H1 (cell line): ENCODE results near the gene PLXNA3. TPM values are rescaled to one million over a fixed set of nuclear protein-coding genes. Genes with fewer than 3 reads are reported as not detected.

Experiments
- CTCF ChIA-PET: fragments of 300-600 bp; sonication (Branson Sonifier 250); formaldehyde crosslinking; loops from one replicate; lab custom pipeline; 2021; ENCODE audit not compliant: partially characterized antibody; lab: Charles Lee
- POLR2A ChIA-PET: fragments of 300-600 bp; sonication (Branson Sonifier 250); formaldehyde crosslinking; loops from one replicate; lab custom pipeline; 2021; ENCODE audit warnings: inconsistent platforms; ENCODE audit not compliant: partially characterized antibody; lab: Charles Lee
- DNase-seq, 2 experiments: peaks; one replicate each; pipeline versions ENCODE4 v3.0.0 to v3.0.0-alpha.2; 2010 to 2022; ENCODE audit warnings: low spot score in 2 of 2, low read depth in 1 of 2, mixed read lengths in 1 of 2
- FAIRE-seq: peaks from 2 replicates; lab custom pipeline; 2011; peaks lifted over from hg19 to GRCh38; lab: Jason Lieb, UNC
- H2AFZ ChIP-seq: 2 replicates; pipeline ENCODE4 v1.8.1; 2012; ENCODE audit warnings: low read length, inconsistent platforms
- H2AK5ac ChIP-seq: 2 replicates; pipeline ENCODE4 v1.6.1; 2013; ENCODE audit warnings: low read depth, low read length
- H2BK120ac ChIP-seq: replicated peaks from 2 replicates; pipeline ENCODE3; 2013; ENCODE audit warnings: low read depth, low read length, inconsistent platforms
- H2BK12ac ChIP-seq: 2 replicates; pipeline ENCODE4 v1.6.1; 2013; ENCODE audit warnings: low read depth, low read length
- H2BK15ac ChIP-seq: 2 replicates; pipeline ENCODE4 v1.6.1; 2013; ENCODE audit warnings: low read length
- H2BK20ac ChIP-seq: 2 replicates; pipeline ENCODE4 v1.6.1; 2013; ENCODE audit warnings: low read length
- H2BK5ac ChIP-seq: 2 replicates; pipeline ENCODE4 v1.6.1; 2013; ENCODE audit warnings: low read depth, low read length
- H3K14ac ChIP-seq: 2 replicates; pipeline ENCODE4 v1.6.1; 2013; ENCODE audit warnings: inconsistent platforms; ENCODE audit not compliant: insufficient read length
- H3K18ac ChIP-seq: 2 replicates; pipeline ENCODE4 v1.6.1; 2013; ENCODE audit warnings: low read length; ENCODE audit errors: extremely low read depth
- H3K23ac ChIP-seq: 2 replicates; pipeline ENCODE4 v1.6.1; 2013; ENCODE audit warnings: inconsistent platforms; ENCODE audit not compliant: insufficient read length
- H3K23me2 ChIP-seq: 2 replicates; pipeline ENCODE4 v1.6.1; 2013; ENCODE audit warnings: low read depth, low read length
- H3K27ac ChIP-seq: 2 replicates; pipeline ENCODE4 v1.6.1; 2011; ENCODE audit warnings: low read depth, low read length, inconsistent platforms
- H3K27me3 ChIP-seq, 4 experiments: replicated peaks in 1 of 4; 1 replicate in 1 of 4; 2 replicates in 3 of 4; pipeline versions ENCODE4 v1.6.1 to v1.8.1; 2011 to 2013; ENCODE audit warnings: low read length in 3 of 4, mild to moderate bottlenecking in 3 of 4, inconsistent platforms in 2 of 4, mixed read lengths in 2 of 4, moderate library complexity in 1 of 4; ENCODE audit not compliant: control insufficient read depth in 3 of 4, insufficient read depth in 3 of 4; ENCODE audit errors: extremely low read depth in 1 of 4
- H3K36me3 ChIP-seq, 4 experiments: 2 replicates each; pipeline versions ENCODE4 v1.6.1 to v1.8.1; 2011 to 2013; ENCODE audit warnings: mild to moderate bottlenecking in 4 of 4, low read length in 3 of 4, moderate library complexity in 2 of 4, control low read depth in 1 of 4, inconsistent platforms in 1 of 4; ENCODE audit not compliant: insufficient read depth in 4 of 4, control insufficient read depth in 2 of 4
- H3K4ac ChIP-seq: replicated peaks from 2 replicates; pipeline ENCODE3; 2013; ENCODE audit warnings: low read length, low read depth, mixed read lengths, inconsistent platforms; ENCODE audit not compliant: insufficient read length
- H3K4me1 ChIP-seq, 4 experiments: replicated peaks in 1 of 4; 1 replicate in 1 of 4; 2 replicates in 3 of 4; pipeline versions ENCODE4 v1.6.1 to v1.8.1; 2011 to 2013; ENCODE audit warnings: low read length in 3 of 4, inconsistent platforms in 2 of 4, mixed read lengths in 1 of 4; ENCODE audit not compliant: insufficient read depth in 4 of 4, control insufficient read depth in 3 of 4
- H3K4me2 ChIP-seq, 2 experiments: 2 replicates each; pipeline versions ENCODE4 v1.6.1 to v1.8.1; 2011 to 2013; ENCODE audit warnings: low read depth in 2 of 2, low read length in 2 of 2, control low read depth in 1 of 2, inconsistent platforms in 1 of 2, mild to moderate bottlenecking in 1 of 2; ENCODE audit not compliant: insufficient read depth in 1 of 2
- H3K4me3 ChIP-seq, 4 experiments: fragments of 200-600, 300-600 bp in 1 of 4; sonication (generic), shearing (Covaris generic), sonication (Bioruptor Twin) in 1 of 4; 2 replicates each; pipeline versions ENCODE4 v1.5.1 to v1.8.1; 2011 to 2016; ENCODE audit warnings: low read length in 4 of 4, low read depth in 3 of 4, control low read depth in 2 of 4, inconsistent platforms in 2 of 4, mild to moderate bottlenecking in 2 of 4, mixed read lengths in 1 of 4, moderate library complexity in 1 of 4; ENCODE audit not compliant: insufficient read depth in 2 of 4; ENCODE audit errors: extremely low read depth in 1 of 4
- H3K56ac ChIP-seq: replicated peaks from 2 replicates; pipeline ENCODE3; 2013; ENCODE audit warnings: low read depth, mild to moderate bottlenecking, mixed read lengths, low read length, inconsistent platforms; ENCODE audit not compliant: insufficient read length
- H3K79me1 ChIP-seq: 2 replicates; pipeline ENCODE4 v1.6.1; 2013; ENCODE audit warnings: low read depth, low read length, control low read depth
- H3K79me2 ChIP-seq, 2 experiments: 2 replicates each; pipeline versions ENCODE4 v1.6.1 to v1.8.1; 2012 to 2013; ENCODE audit warnings: low read length in 2 of 2, mild to moderate bottlenecking in 2 of 2, inconsistent platforms in 1 of 2; ENCODE audit not compliant: insufficient read depth in 2 of 2, control insufficient read depth in 1 of 2
- H3K9ac ChIP-seq, 4 experiments: replicated peaks in 1 of 4; 1 replicate in 1 of 4; 2 replicates in 3 of 4; pipeline versions ENCODE4 v1.6.1 to v1.8.1; 2011 to 2013; ENCODE audit warnings: low read depth in 3 of 4, low read length in 3 of 4, control low read depth in 2 of 4, mild to moderate bottlenecking in 2 of 4, moderate library complexity in 2 of 4, inconsistent platforms in 1 of 4; ENCODE audit errors: extremely low read depth in 1 of 4
- H3K9me3 ChIP-seq, 2 experiments: 2 replicates each; pipeline versions ENCODE4 v1.6.1 to v1.8.1; 2012 to 2013; ENCODE audit warnings: mild to moderate bottlenecking in 2 of 2, moderate library complexity in 2 of 2, control low read depth in 1 of 2, inconsistent platforms in 1 of 2, low read depth in 1 of 2, low read length in 1 of 2, mixed read lengths in 1 of 2; ENCODE audit not compliant: insufficient read depth in 2 of 2
- H4K20me1 ChIP-seq, 2 experiments: replicated peaks in 1 of 2; 2 replicates each; pipeline versions ENCODE3 to v1.8.1; 2011 to 2013; ENCODE audit warnings: inconsistent platforms in 2 of 2, low read length in 2 of 2, mild to moderate bottlenecking in 1 of 2; ENCODE audit not compliant: insufficient read depth in 2 of 2, control insufficient read depth in 1 of 2
- H4K5ac ChIP-seq: 2 replicates; pipeline ENCODE4 v1.6.1; 2013; ENCODE audit warnings: low read length, low read depth, mixed read lengths, inconsistent platforms; ENCODE audit not compliant: insufficient read length
- H4K8ac ChIP-seq: 2 replicates; pipeline ENCODE4 v1.8.0; 2013; ENCODE audit warnings: mild to moderate bottlenecking, moderate library complexity, low read length, inconsistent platforms; ENCODE audit not compliant: insufficient read depth; ENCODE audit errors: extremely low read depth
- H4K91ac ChIP-seq: replicated peaks from 2 replicates; pipeline ENCODE3; 2013; ENCODE audit warnings: low read length, mixed read lengths, inconsistent platforms; ENCODE audit not compliant: insufficient read length
- CBX8 ChIP-seq: fragments of 300-800, 300-1000 bp; sonication (generic); IDR thresholded peaks from 2 replicates; pipeline ENCODE4 v1.7.1; 2016; ENCODE audit warnings: low read depth, low read length, borderline replicate concordance
- RAD21 ChIP-seq, 2 experiments: IDR thresholded peaks in 1 of 2; conservative IDR thresholded peaks in 1 of 2; 2 replicates each; pipeline ENCODE4 v1.6.1; 2011; ENCODE audit warnings: low read depth in 2 of 2, low read length in 2 of 2, improper control_type of control experiment in 1 of 2, inconsistent platforms in 1 of 2, mild to moderate bottlenecking in 1 of 2, moderate library complexity in 1 of 2
- WGBS, 2 experiments: shearing (Covaris generic) in 1 of 2; methylation state at CpG; one replicate each; pipeline versions ENCODE4 v1.1.6 to v1.1.7; 2013 to 2015; ENCODE audit warnings: low lambda C conversion rate in 2 of 2, mixed read lengths in 2 of 2, inconsistent platforms in 1 of 2, low coverage in 1 of 2, missing lambda C conversion rate in 1 of 2; ENCODE audit not compliant: insufficient replicate concordance in 2 of 2, insufficient coverage in 1 of 2, insufficient read length in 1 of 2; ENCODE audit errors: extremely low coverage in 1 of 2, missing lambda C conversion rate in 1 of 2; 5-methylcytosine and 5-hydroxymethylcytosine counted together
- polyA plus RNA-seq, 7 experiments: library from polyadenylated mRNA; depleted of rRNA in 3 of 7; stranded (reverse) in 5 of 7; unstranded in 2 of 7; fragments of >200 nt in 5 of 7; fragments of 200-250 nt in 2 of 7; gene quantifications; 1 replicate in 5 of 7; 2 replicates in 1 of 7; 4 replicates in 1 of 7; pipeline versions ENCODE4 v1.2.1 to v1.2.3, GENCODE V29; 2011 to 2013; ENCODE audit warnings: missing spikeins in 2 of 7, mixed read lengths in 2 of 7
- total RNA-seq: library from RNA; stranded (reverse); fragmentation: NEBNext Ultra II Directional; extraction: Animal tissue kit (Norgen Biotek cat#: 25700); gene quantifications from 2 replicates; pipeline ENCODE4 v1.2.1, GENCODE V29; 2021

PLXNA3 gene
- total and polyA plus RNA-seq, 2 of the 8 experiments (the other 6 are each of a cell fraction or from before 2014, with no cell fraction given), result 10.7 to 18.2 TPM

- no peaks in the 10 kb centered on the region for H3K79me1 ChIP-seq
- no peak overlapping the region for H3K14ac ChIP-seq
- H2AFZ ChIP-seq, result no peak overlapping the region
- H4K20me1 ChIP-seq, result no peaks in the 10 kb centered on the region
- H3K18ac ChIP-seq, result no peak overlapping the region
- no peaks in the 10 kb centered on the region for H3K9me3 ChIP-seq
- FAIRE-seq, result no peak
- H3K4ac ChIP-seq, result no peak overlapping the region
- H4K8ac ChIP-seq, result peak overlapping the region; percentile 25; the same call in 1 of the 2 replicates
- no peak overlapping the region for H2BK15ac ChIP-seq
- H3K79me2 ChIP-seq, result no peaks in the 10 kb centered on the region
- no peak overlapping the region for H3K56ac ChIP-seq
- H3K4me2 ChIP-seq, result no peak overlapping the region
- no peak overlapping the region for H3K27ac ChIP-seq
- H3K9ac ChIP-seq, result no peak overlapping the region
- H3K4me3 ChIP-seq, result no peak overlapping the region
- WGBS, 2 experiments, result 84% methylated on average over 16 of the region's 28 CpGs; no CpG with 5 or more reads in 1 of the 2 experiments
- no peaks in the 10 kb centered on the region for H3K27me3 ChIP-seq
- no peak overlapping the region for H2AK5ac ChIP-seq
- H3K23me2 ChIP-seq, result no peaks in the 10 kb centered on the region
- no peak overlapping the region for H4K5ac ChIP-seq
- peaks cover 0 to 14% (median 5%) of the 10 kb centered on the region in 4 experiments; a peak in 4 of 8 replicates for H3K36me3 ChIP-seq
- H2BK12ac ChIP-seq, result no peak overlapping the region
- no peak overlapping the region for H2BK120ac ChIP-seq
- H3K4me1 ChIP-seq, result no peaks in the 10 kb centered on the region
- no peak overlapping the region for H2BK20ac ChIP-seq
- no peak overlapping the region for H3K23ac ChIP-seq
- no peak overlapping the region for H4K91ac ChIP-seq
- TF ChIP-seq CBX8, result no peak
- peak in 1 of 2 experiments; percentile 21; a peak in 1 of 4 replicates for TF ChIP-seq RAD21 (IDR thresholded peaks at IDR 0.05 in 1 of 2, conservative IDR thresholded peaks at IDR 0.05 in 1 of 2; ENCODE audit: low read depth in 2 of 2, low read length in 2 of 2)
- DNase-seq, result no peak
- ChIA-PET CTCF (interaction anchor here (0.7 to 3.1 kb wide), 5 partner anchors 12 to 100 kb away, joined by 3 to 11 read pairs (median 4); partner anchors contain the start of gene PLXNA3), POLR2A (interaction anchor here (0.6 to 1.4 kb wide), 4 partner anchors 9 to 73 kb away, joined by 3 to 5 read pairs (median 4); no protein-coding TSS in a partner anchor)
- no peak overlapping the region for H2BK5ac ChIP-seq
These were observed 14.9 kb downstream of the PLXNA3 start for GRCh38 chrX:154472685-154473632.
